ENCODE results near the gene RBFOX1. TPM values are rescaled to one million over a fixed set of nuclear protein-coding genes. Genes with fewer than 3 reads are reported as not detected.

RBFOX1 gene
- total and polyA plus RNA-seq, 10 of the 15 experiments (the other 5 are each of a cell fraction or from before 2014, with no cell fraction given), result 0.87 TPM; not detected in 9

GRCh38 chr16:7361416-7362129 lies 28.9 kb downstream of the RBFOX1 start:
- ATAC-seq, result no peak
- Histone ChIP-seq H3K4me3 (no peak overlapping the region), H3K9ac (ENCODE audit: control insufficient read depth, insufficient read depth, low read length) (no peak overlapping the region), H4K20me1 (ENCODE audit: control insufficient read depth, insufficient read depth) (no peaks in the 10 kb centered on the region), H3K27me3 (replicated peaks in 1 of 2; ENCODE audit: control insufficient read depth in 2 of 2, insufficient read depth in 2 of 2, low read length in 1 of 2) (no peaks in the 10 kb centered on the region), H3K4me1 (ENCODE audit: control insufficient read depth, insufficient read depth, low read length) (no peaks in the 10 kb centered on the region), H2AFZ (ENCODE audit: control insufficient read depth, low read depth, low read length) (no peak overlapping the region), H3K36me3 (ENCODE audit: control insufficient read depth in 2 of 2, insufficient read depth in 2 of 2, low read length in 1 of 2) (no peaks in the 10 kb centered on the region), H3K4me2 (ENCODE audit: control insufficient read depth, insufficient read depth) (no peak overlapping the region), H3K27ac (ENCODE audit: control insufficient read depth, insufficient read depth) (no peak overlapping the region), H3K79me2 (ENCODE audit: control insufficient read depth, insufficient read depth, low read length) (no peaks in the 10 kb centered on the region), H3K9me3 (replicated peaks; ENCODE audit: control insufficient read depth, insufficient read depth, low read length) (no peaks in the 10 kb centered on the region; the same call in 2 of the 3 replicates)
- ChIA-PET RAD21 (ENCODE audit: unreplicated experiment) (no interaction called here), POLR2A (no interaction called here), CTCF (no interaction called here), SMC1A (ENCODE audit: uncharacterized antibody, unreplicated experiment) (no interaction called here)
- FAIRE-seq, result no peak
- intact Hi-C loops (cut with micrococcal nuclease; ENCODE audit: unreplicated experiment) (no loop called here), in situ Hi-C loops (cut with MboI) (no loop called here)
- WGBS (ENCODE audit: insufficient coverage, insufficient replicate concordance, low lambda C conversion rate, missing lambda C conversion rate), result 13% methylated on average over 10 of the region's 10 CpGs
- no peak for DNase-seq (ENCODE audit: low read depth, low spot score)
- BruUV-seq (replicated peaks), result no TSS peak
- TF ChIP-seq CBX3 (IDR thresholded peaks at IDR 0.05; ENCODE audit: borderline replicate concordance, low read depth) (no peak), RBBP5 (conservative IDR thresholded peaks at IDR 0.05) (no peak), TBL1XR1 (IDR thresholded peaks at IDR 0.05; ENCODE audit: low read depth, low read length) (no peak), E2F8 (IDR thresholded peaks at IDR 0.05; ENCODE audit: low read depth, partially characterized antibody) (no peak), BMI1 (IDR thresholded peaks at IDR 0.05; ENCODE audit: borderline replicate concordance) (no peak), ZBTB33 (IDR thresholded peaks at IDR 0.05) (no peak), CTCF (IDR thresholded peaks at IDR 0.05 in 2 of 3, conservative IDR thresholded peaks at IDR 0.05 in 1 of 3; ENCODE audit: control insufficient read depth in 2 of 3, extremely low read depth in 1 of 3, insufficient read depth in 1 of 3, low read depth in 3 of 3, low read length in 3 of 3) (no peak), FOXM1 (IDR thresholded peaks at IDR 0.05; ENCODE audit: low read depth, low read length) (no peak), NKRF (conservative IDR thresholded peaks at IDR 0.05) (no peak), HCFC1 (IDR thresholded peaks at IDR 0.05; ENCODE audit: low read length) (no peak), NFYA (IDR thresholded peaks at IDR 0.05; ENCODE audit: borderline replicate concordance, low read depth, low read length) (no peak), SP1 (IDR thresholded peaks at IDR 0.05; ENCODE audit: low read depth, low read length) (no peak), SUPT20H (IDR thresholded peaks at IDR 0.05; ENCODE audit: borderline replicate concordance, control insufficient read depth, low read depth, low read length) (no peak)

All from GM12878 (cell line).